HEK293 (cell line): ENCODE results near the gene SP5.

ENCODE experiments used
- KLF10 ChIP-seq: fragments of 450-650 bp; IDR thresholded peaks from 2 replicates; pipeline ENCODE4 v1.5.1; 2018; ENCODE audit warnings: missing biosample characterization, mild to moderate bottlenecking, missing genetic modification characterization
- KLF16 ChIP-seq: fragments of 450-650 bp; formaldehyde crosslinking; IDR thresholded peaks from 2 replicates; pipeline ENCODE4 v1.5.1; 2017; ENCODE audit warnings: missing biosample characterization, missing genetic modification characterization
- MYNN ChIP-seq: fragments of 450-650 bp; formaldehyde crosslinking; IDR thresholded peaks from 2 replicates; pipeline ENCODE4 v1.5.1; 2016; ENCODE audit warnings: missing biosample characterization, missing genetic modification characterization, borderline replicate concordance
- YY1 ChIP-seq: fragments of 450-650 bp; formaldehyde crosslinking; IDR thresholded peaks from 2 replicates; pipeline ENCODE4 v1.5.1; 2018; ENCODE audit warnings: missing biosample characterization, missing genetic modification characterization
- ZFP3 ChIP-seq: fragments of 450-650 bp; formaldehyde crosslinking; IDR thresholded peaks from 2 replicates; pipeline ENCODE4 v1.5.1; 2016; ENCODE audit warnings: low read depth, missing biosample characterization, missing genetic modification characterization
- ZNF324 ChIP-seq: fragments of 450-650 bp; formaldehyde crosslinking; IDR thresholded peaks from 2 replicates; pipeline ENCODE4 v1.5.1; 2016; ENCODE audit warnings: missing biosample characterization, missing genetic modification characterization
- ZNF529 ChIP-seq: fragments of 450-650 bp; formaldehyde crosslinking; IDR thresholded peaks from 2 replicates; pipeline ENCODE4 v1.5.1; 2017; ENCODE audit warnings: missing genetic modification characterization, missing biosample characterization; ENCODE audit not compliant: insufficient replicate concordance
- ZNF623 ChIP-seq: fragments of 450-650 bp; formaldehyde crosslinking; IDR thresholded peaks from 2 replicates; pipeline ENCODE4 v1.5.1; 2016; ENCODE audit warnings: missing biosample characterization, missing genetic modification characterization
- TF ChIP-seq, protein P1 (sequence below): fragments of 450-650 bp; formaldehyde crosslinking; IDR thresholded peaks from 2 replicates; pipeline ENCODE4 v1.5.1; 2016; ENCODE audit warnings: missing biosample characterization, missing genetic modification characterization
- TF ChIP-seq, protein P2 (sequence below): fragments of 450-650 bp; formaldehyde crosslinking; IDR thresholded peaks from 2 replicates; pipeline ENCODE4 v1.5.1; 2016; ENCODE audit warnings: missing biosample characterization, missing genetic modification characterization
- TF ChIP-seq, protein P3 (sequence below): fragments of 450-650 bp; formaldehyde crosslinking; IDR thresholded peaks from 2 replicates; pipeline ENCODE4 v1.5.1; 2017; ENCODE audit warnings: missing biosample characterization, mild to moderate bottlenecking, missing genetic modification characterization, moderate library complexity
- TF ChIP-seq, protein P4 (sequence below): fragments of 450-650 bp; formaldehyde crosslinking; IDR thresholded peaks from 2 replicates; pipeline ENCODE4 v1.5.1; 2016; ENCODE audit warnings: missing biosample characterization, missing genetic modification characterization

DNA sequence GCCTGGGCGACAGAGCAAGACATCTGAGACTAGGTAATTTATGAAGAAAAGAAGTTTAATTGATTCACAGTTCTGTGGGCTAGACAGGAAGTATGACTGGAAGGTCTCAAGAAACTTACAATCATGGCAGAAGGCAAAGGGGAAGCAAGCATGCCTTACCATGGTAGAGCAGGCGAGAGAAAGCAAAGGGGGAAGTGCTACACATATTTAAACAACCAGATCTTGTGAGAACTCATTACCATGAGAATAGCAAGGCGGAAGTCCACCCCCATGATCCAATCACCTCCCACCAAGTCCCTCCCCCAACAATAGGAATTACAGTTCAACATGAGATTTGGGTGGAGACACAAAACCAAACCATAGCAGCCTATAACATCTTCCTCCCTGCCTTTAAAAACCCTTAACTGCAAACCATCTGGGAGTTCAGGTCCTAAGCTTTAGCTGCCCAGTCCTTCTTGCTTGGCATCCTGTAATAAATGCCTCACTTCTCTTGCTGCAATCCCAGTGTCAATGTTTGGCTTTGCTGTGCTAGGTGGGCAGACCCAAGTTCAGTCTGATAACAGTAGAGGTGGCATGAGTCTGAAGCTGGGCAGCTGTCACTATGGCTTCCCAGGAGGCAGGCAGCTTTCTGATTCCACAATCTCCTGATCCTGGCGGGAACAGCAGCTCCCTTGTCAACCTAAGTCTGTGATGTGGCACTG lies 11.2 kb upstream of the SP5 start:
- TF ChIP-seq, protein P1, sequence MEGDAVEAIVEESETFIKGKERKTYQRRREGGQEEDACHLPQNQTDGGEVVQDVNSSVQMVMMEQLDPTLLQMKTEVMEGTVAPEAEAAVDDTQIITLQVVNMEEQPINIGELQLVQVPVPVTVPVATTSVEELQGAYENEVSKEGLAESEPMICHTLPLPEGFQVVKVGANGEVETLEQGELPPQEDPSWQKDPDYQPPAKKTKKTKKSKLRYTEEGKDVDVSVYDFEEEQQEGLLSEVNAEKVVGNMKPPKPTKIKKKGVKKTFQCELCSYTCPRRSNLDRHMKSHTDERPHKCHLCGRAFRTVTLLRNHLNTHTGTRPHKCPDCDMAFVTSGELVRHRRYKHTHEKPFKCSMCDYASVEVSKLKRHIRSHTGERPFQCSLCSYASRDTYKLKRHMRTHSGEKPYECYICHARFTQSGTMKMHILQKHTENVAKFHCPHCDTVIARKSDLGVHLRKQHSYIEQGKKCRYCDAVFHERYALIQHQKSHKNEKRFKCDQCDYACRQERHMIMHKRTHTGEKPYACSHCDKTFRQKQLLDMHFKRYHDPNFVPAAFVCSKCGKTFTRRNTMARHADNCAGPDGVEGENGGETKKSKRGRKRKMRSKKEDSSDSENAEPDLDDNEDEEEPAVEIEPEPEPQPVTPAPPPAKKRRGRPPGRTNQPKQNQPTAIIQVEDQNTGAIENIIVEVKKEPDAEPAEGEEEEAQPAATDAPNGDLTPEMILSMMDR (tag by site-specific recombination) = no peak
- TF ChIP-seq ZNF324 (tag by site-specific recombination) (no peak), ZNF529 (tag by site-specific recombination) (no peak), KLF16 (tag by site-specific recombination) (no peak), MYNN (no peak), ZNF623 (tag by site-specific recombination) (no peak), YY1 (no peak), KLF10 (tag by site-specific recombination) (no peak), ZFP3 (tag by site-specific recombination) (no peak)
- TF ChIP-seq, protein P2, sequence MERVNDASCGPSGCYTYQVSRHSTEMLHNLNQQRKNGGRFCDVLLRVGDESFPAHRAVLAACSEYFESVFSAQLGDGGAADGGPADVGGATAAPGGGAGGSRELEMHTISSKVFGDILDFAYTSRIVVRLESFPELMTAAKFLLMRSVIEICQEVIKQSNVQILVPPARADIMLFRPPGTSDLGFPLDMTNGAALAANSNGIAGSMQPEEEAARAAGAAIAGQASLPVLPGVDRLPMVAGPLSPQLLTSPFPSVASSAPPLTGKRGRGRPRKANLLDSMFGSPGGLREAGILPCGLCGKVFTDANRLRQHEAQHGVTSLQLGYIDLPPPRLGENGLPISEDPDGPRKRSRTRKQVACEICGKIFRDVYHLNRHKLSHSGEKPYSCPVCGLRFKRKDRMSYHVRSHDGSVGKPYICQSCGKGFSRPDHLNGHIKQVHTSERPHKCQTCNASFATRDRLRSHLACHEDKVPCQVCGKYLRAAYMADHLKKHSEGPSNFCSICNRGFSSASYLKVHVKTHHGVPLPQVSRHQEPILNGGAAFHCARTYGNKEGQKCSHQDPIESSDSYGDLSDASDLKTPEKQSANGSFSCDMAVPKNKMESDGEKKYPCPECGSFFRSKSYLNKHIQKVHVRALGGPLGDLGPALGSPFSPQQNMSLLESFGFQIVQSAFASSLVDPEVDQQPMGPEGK = no peak
- TF ChIP-seq, protein P3, sequence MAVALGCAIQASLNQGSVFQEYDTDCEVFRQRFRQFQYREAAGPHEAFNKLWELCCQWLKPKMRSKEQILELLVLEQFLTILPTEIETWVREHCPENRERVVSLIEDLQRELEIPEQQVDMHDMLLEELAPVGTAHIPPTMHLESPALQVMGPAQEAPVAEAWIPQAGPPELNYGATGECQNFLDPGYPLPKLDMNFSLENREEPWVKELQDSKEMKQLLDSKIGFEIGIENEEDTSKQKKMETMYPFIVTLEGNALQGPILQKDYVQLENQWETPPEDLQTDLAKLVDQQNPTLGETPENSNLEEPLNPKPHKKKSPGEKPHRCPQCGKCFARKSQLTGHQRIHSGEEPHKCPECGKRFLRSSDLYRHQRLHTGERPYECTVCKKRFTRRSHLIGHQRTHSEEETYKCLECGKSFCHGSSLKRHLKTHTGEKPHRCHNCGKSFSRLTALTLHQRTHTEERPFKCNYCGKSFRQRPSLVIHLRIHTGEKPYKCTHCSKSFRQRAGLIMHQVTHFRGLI = no peak
- TF ChIP-seq, protein P4, sequence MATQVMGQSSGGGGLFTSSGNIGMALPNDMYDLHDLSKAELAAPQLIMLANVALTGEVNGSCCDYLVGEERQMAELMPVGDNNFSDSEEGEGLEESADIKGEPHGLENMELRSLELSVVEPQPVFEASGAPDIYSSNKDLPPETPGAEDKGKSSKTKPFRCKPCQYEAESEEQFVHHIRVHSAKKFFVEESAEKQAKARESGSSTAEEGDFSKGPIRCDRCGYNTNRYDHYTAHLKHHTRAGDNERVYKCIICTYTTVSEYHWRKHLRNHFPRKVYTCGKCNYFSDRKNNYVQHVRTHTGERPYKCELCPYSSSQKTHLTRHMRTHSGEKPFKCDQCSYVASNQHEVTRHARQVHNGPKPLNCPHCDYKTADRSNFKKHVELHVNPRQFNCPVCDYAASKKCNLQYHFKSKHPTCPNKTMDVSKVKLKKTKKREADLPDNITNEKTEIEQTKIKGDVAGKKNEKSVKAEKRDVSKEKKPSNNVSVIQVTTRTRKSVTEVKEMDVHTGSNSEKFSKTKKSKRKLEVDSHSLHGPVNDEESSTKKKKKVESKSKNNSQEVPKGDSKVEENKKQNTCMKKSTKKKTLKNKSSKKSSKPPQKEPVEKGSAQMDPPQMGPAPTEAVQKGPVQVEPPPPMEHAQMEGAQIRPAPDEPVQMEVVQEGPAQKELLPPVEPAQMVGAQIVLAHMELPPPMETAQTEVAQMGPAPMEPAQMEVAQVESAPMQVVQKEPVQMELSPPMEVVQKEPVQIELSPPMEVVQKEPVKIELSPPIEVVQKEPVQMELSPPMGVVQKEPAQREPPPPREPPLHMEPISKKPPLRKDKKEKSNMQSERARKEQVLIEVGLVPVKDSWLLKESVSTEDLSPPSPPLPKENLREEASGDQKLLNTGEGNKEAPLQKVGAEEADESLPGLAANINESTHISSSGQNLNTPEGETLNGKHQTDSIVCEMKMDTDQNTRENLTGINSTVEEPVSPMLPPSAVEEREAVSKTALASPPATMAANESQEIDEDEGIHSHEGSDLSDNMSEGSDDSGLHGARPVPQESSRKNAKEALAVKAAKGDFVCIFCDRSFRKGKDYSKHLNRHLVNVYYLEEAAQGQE (tag by site-specific recombination) = no peak
